ENCODE data around the gene EDDM3A.
"Not testable (repeated sequence)": the region's sequence is repeated elsewhere in the genome, so short reads cannot be mapped to it uniquely, and the experiment has no call there.

EDDM3A gene

GRCh38 chr14:20733684-20734429 is 11.8 kb upstream of the EDDM3A start:
- DNase-seq (ENCODE audit: low read depth) = no peak

GRCh38 chr14:20734430-20734806 is 11.3 kb upstream of the EDDM3A start:
- no peak for DNase-seq (ENCODE audit: low read depth)

GRCh38 chr14:20738292-20738691 is 7.4 kb upstream of the EDDM3A start:
- not testable (repeated sequence) for DNase-seq (ENCODE audit: low read depth)

GRCh38 chr14:20742132-20742531 is 3.6 kb upstream of the EDDM3A start:
- DNase-seq (ENCODE audit: low read depth) = no peak

GRCh38 chr14:20743556-20743955 is 2.1 kb upstream of the EDDM3A start:
- DNase-seq (ENCODE audit: low read depth) = no peak

DNA sequence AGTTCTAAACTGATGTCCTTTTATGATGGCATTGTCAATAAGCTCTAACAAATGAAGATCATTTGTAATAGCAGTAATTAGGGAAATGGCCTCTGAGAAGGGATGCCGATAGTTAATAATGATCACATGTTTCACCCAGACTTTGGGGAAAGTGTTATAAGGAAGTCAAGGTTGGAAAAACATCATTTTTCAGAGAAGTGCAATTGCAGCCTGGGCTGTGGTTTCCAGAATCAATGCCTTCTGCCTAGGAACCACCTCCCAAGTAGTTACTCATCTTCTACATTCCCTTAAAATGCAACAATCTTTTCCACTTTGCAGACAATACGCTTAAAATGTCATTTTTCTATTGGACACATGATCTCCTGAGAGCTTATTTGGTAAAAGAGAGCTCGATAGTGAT is 879 bp downstream of the EDDM3A start:
- no peak for DNase-seq (ENCODE audit: low read depth)

- no peak for DNase-seq (ENCODE audit: low read depth)
These were observed 2.8 kb downstream of the EDDM3A start for GRCh38 chr14:20748439-20748838.

DNA sequence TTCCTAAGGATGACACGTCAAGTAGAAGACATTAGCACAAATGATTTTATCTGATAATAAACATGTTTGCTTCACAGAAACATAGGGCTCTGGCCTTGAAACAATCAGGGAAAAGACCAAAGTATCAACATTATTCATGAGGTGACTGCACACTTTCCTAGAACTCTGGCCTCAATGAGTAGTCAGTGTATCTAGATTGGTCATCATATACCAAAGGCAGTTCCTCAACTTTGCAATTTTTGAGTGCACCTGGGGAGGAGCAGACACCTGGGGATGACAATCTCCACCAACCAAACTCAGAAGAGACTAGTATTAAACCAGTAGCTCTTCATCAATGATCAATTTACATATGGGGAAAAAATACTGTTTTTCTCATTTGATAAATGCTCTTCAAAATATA is 4.5 kb downstream of the EDDM3A start:
- no peak for DNase-seq (ENCODE audit: low read depth)

GRCh38 chr14:20751963-20752562 is 6.4 kb downstream of the EDDM3A start:
- DNase-seq (ENCODE audit: low read depth) = no peak

DNA sequence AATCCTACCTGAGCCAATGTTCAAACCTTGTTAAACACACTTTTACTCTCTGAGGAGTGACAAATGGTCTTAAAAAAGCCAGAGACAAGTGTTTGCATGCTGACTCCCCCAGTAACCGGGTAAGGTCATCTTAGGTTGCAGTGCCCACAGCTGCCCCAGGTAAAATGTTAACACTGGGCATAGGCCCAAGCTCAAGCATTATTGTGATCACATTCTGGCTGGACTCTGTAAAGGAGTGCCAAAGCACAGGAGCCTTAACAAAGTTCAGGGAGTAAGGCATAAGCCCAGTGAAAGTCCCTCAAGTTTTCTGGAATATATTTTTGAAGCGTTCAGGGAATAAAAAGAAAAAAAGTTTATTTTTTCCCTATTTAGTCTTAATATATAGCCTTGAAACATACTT is 8.6 kb downstream of the EDDM3A start:
- DNase-seq (ENCODE audit: low read depth) = no peak

DNA sequence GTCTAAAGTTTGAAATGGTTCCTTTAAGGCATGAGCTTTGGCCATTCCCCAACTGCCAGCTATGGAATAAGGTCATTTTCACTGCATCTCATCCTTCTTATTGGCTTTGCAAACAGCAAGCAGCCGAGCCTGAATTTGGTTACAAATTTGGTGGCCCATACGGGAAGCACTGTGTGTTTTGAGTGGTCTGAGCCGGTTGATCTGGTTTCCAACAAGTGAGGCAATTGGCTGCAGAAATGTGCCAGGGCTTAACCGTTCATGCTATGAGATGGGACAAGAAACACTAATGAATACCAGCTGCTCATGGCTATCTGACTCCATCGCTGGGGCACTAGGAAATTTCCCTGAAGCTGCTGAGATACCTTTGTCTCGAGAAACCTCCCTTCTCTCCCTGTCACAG is 9.3 kb downstream of the EDDM3A start:
- DNase-seq (ENCODE audit: low read depth) = no peak

GRCh38 chr14:20757965-20758364 is 12.3 kb downstream of the EDDM3A start:
- no peak for DNase-seq (ENCODE audit: low read depth)

- DNase-seq (ENCODE audit: low read depth) = not testable (repeated sequence)
These were observed 13.8 kb downstream of the EDDM3A start for GRCh38 chr14:20759465-20759864.

- no peak for DNase-seq (ENCODE audit: low read depth)
These were observed 15.3 kb downstream of the EDDM3A start for GRCh38 chr14:20760950-20761349.

DNA sequence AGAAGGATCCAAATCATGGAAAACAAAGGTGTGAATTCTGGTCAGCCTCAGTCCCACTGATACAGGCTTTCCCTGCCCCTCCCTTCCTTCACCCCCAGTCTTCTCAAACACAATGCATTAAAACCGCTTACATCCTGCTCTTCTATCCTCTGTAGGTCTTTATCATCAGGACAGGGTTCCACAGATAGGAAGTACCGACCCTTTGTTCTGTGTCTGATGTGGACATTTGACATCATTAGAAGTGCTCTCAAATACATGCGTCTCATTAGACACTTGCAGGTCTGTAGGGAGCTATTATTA is 22.9 kb downstream of the EDDM3A start:
- no peak for DNase-seq (ENCODE audit: low read depth)

GRCh38 chr14:20769421-20769820 is 23.7 kb downstream of the EDDM3A start:
- no peak for DNase-seq (ENCODE audit: low read depth)

- DNase-seq (ENCODE audit: low read depth) = no peak
These were observed 27.0 kb downstream of the EDDM3A start for GRCh38 chr14:20772650-20773049.

DNA sequence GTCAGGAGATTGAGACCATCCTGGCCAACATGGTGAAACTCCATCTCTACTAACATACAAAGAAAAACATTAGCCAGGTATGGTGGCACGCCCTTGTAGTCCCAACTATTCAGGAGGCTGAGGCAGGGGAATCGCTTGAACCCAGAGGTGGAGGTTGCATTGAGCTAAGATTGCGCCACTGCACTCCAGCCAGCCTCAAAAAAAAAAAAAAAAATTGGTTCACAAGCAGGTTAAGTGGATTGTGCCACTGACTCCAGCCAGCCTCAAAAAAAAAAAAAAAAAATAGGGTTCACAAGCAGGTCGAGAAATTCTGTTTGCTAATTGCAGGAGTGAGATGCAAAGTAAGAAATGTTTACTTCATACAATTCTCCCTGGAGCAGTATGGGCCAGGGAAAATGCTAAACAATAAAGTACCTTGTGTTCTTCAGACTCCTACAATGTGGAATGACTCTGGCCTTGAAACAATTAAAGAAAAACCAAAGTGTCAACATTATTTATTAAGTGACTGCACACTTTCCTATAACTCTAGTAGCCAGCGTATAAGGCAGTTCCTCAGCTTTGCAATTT is 28.7 kb downstream of the EDDM3A start:
- DNase-seq (ENCODE audit: low read depth) = no peak

GRCh38 chr14:20775043-20775442 is 29.4 kb downstream of the EDDM3A start:
- no peak for DNase-seq (ENCODE audit: low read depth)

GRCh38 chr14:20775901-20776300 is 30.2 kb downstream of the EDDM3A start:
- no peak for DNase-seq (ENCODE audit: low read depth)

DNA sequence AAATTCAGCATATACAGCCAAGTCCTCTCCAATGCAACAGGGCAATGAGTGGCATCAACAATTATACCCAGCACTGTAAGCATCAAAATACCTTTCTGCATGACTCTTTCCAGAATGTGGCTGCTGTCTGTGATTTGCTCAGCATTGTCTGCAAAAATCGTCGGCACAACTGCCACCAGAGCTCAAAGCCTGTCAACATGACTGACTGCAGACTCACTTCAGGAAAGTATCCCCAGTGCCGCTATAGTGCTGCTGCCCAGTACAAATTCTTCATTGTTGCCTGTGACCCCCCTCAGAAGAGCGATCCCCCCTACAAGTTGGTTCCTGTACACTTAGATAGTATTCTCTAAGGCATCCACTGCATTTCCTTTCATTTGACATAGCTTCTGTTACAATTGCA is 36.1 kb downstream of the EDDM3A start:
- no peak for DNase-seq (ENCODE audit: low read depth)

- DNase-seq (ENCODE audit: low read depth) = no peak
These were observed 36.7 kb downstream of the EDDM3A start for GRCh38 chr14:20782280-20782890.

DNA sequence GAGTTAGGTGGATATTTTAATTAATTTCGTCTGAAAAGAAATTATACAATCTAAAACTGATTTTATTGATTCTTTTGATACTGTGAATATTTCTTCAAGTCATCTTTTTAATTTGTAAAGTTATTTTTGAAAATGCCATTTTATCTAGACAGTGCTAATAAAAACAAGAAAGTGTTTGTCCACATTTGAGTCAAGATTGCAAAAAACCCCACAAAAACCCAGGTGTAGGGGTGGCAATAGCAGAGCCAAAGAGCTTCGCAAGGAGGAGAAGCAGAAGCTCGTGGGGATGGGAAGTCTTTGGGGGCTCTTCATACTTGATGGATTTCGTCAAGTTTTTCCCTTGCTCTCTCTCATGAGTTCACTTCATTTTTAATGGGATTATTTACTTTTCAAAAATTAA is 41.3 kb downstream of the EDDM3A start:
- DNase-seq (ENCODE audit: low read depth) = no peak
